GM18508 (cell line): Measurements from ENCODE around the gene PTPRN.
"Not testable (repeated sequence)": the region's sequence is repeated elsewhere in the genome, so short reads cannot be mapped to it uniquely, and the experiment has no call there.

Experiments used
- ATAC-seq: cut with Tn5 transposase; IDR thresholded peaks from one replicate; pipeline ENCODE4 v1.9.1; 2021; ENCODE audit warnings: moderate number of reproducible peaks; ENCODE audit not compliant: insufficient read depth, unreplicated experiment

PTPRN gene

GRCh38 chr2:219289195-219289536 lies 20.0 kb downstream of the PTPRN start:
- no peak for ATAC-seq

- no peak for ATAC-seq
These were observed 21.5 kb downstream of the PTPRN start for GRCh38 chr2:219287580-219288265.

- not testable (repeated sequence) for ATAC-seq
These were observed 22.1 kb downstream of the PTPRN start for GRCh38 chr2:219287116-219287440.

GRCh38 chr2:219286436-219287115 lies 22.6 kb downstream of the PTPRN start:
- no peak for ATAC-seq

GRCh38 chr2:219285894-219286425 lies 23.2 kb downstream of the PTPRN start:
- ATAC-seq = no peak

GRCh38 chr2:219285373-219285735 lies 23.8 kb downstream of the PTPRN start:
- ATAC-seq = no peak

GRCh38 chr2:219284501-219285372 lies 24.5 kb downstream of the PTPRN start:
- ATAC-seq = no peak

GRCh38 chr2:219282943-219283581 lies 26.1 kb downstream of the PTPRN start:
- no peak for ATAC-seq

- ATAC-seq = no peak
These were observed 26.8 kb downstream of the PTPRN start for GRCh38 chr2:219282375-219282774.

- no peak for ATAC-seq
These were observed 27.6 kb downstream of the PTPRN start for GRCh38 chr2:219281588-219281987.

- ATAC-seq = no peak
These were observed 28.6 kb downstream of the PTPRN start for GRCh38 chr2:219280651-219281050.

GRCh38 chr2:219279916-219280516 lies 29.2 kb downstream of the PTPRN start:
- ATAC-seq = no peak

- peak; percentile 63 for ATAC-seq
These were observed 29.9 kb downstream of the PTPRN start, which contains the start of gene DNAJB2 for GRCh38 chr2:219279151-219279915. Gene DNAJB2 (plus strand): TSS chr2:219279366. CDS start chr2:219279834, 468 bp downstream.

- no peak for ATAC-seq
These were observed 30.5 kb downstream of the PTPRN start for GRCh38 chr2:219278655-219279150.

GRCh38 chr2:219277703-219278654 lies 31.2 kb downstream of the PTPRN start:
- no peak for ATAC-seq

GRCh38 chr2:219274361-219274921 lies 34.8 kb downstream of the PTPRN start:
- no peak for ATAC-seq

GRCh38 chr2:219273937-219274336 lies 35.3 kb downstream of the PTPRN start:
- ATAC-seq = no peak

- ATAC-seq = no peak
These were observed 36.2 kb downstream of the PTPRN start for GRCh38 chr2:219272995-219273394.
